IMR-90 (cell line): ENCODE measurements around the gene RGMB. TPM values are rescaled to one million over a fixed set of nuclear protein-coding genes. Genes with fewer than 3 reads are reported as not detected.

Experiments used
- ATAC-seq: fragments of 200-7000 bp; cut with Tn5 transposase; 2 replicates; pipeline ENCODE4 v1.9.1; 2020; ENCODE audit warnings: low read depth, mild to moderate bottlenecking, moderate library complexity
- BruUV-seq: library from RNA; stranded (reverse); fragments of 400-500 nt; replicated peaks from 2 replicates; lab custom pipeline; 2021; lab: Mats Ljungman, UMichigan
- CTCF ChIA-PET: fragments of 300-600 bp; formaldehyde crosslinking; extraction: SDS; loops from one replicate; lab custom pipeline; 2021; ENCODE audit warnings: antibody characterized with exemption; lab: Yijun Ruan, JAX
- POLR2A ChIA-PET: fragments of 300-600 bp; sonication (Branson Sonifier 250); formaldehyde crosslinking; loops from one replicate; lab custom pipeline; 2022; ENCODE audit warnings: antibody characterized with exemption; ENCODE audit not compliant: unreplicated experiment; lab: Charles Lee
- DNase-seq: peaks from one replicate; pipeline ENCODE4 v3.0.0; 2013
- H2AFZ ChIP-seq: replicated peaks from 2 replicates; pipeline ENCODE3; 2013; ENCODE audit warnings: low read length, mild to moderate bottlenecking; ENCODE audit not compliant: poor library complexity
- H2AK5ac ChIP-seq: 2 replicates; pipeline ENCODE4 v1.6.1; 2013; ENCODE audit warnings: low read depth, low read length, inconsistent platforms
- H2AK9ac ChIP-seq: replicated peaks from 2 replicates; pipeline ENCODE3; 2013; ENCODE audit warnings: mild to moderate bottlenecking, low read depth, low read length, moderate library complexity; ENCODE audit not compliant: poor library complexity
- H2BK120ac ChIP-seq: 2 replicates; pipeline ENCODE4 v1.6.1; 2013; ENCODE audit warnings: low read depth, low read length, inconsistent platforms
- H2BK15ac ChIP-seq: 3 replicates; pipeline ENCODE4 v1.6.1; 2013; ENCODE audit warnings: low read depth, low read length, inconsistent platforms
- H2BK20ac ChIP-seq: 2 replicates; pipeline ENCODE4 v1.6.1; 2013; ENCODE audit warnings: low read depth, mild to moderate bottlenecking, inconsistent platforms, low read length, moderate library complexity
- H2BK5ac ChIP-seq: 2 replicates; pipeline ENCODE4 v1.6.1; 2013; ENCODE audit warnings: mild to moderate bottlenecking, low read depth, low read length, inconsistent platforms; ENCODE audit not compliant: poor library complexity, severe bottlenecking
- H3K14ac ChIP-seq: replicated peaks from 2 replicates; pipeline ENCODE4 v1.6.1; 2013; ENCODE audit warnings: low read depth, low read length, inconsistent platforms
- H3K18ac ChIP-seq: 2 replicates; pipeline ENCODE4 v1.6.1; 2013; ENCODE audit warnings: low read depth, low read length, control low read depth
- H3K23ac ChIP-seq: 2 replicates; pipeline ENCODE4 v1.6.1; 2013; ENCODE audit warnings: low read depth, low read length, inconsistent platforms
- H3K27ac ChIP-seq: 2 replicates; pipeline ENCODE4 v1.5.1; 2013; ENCODE audit warnings: mild to moderate bottlenecking, control low read depth, low read length; ENCODE audit not compliant: insufficient read depth
- H3K27me3 ChIP-seq: 2 replicates; pipeline ENCODE4 v1.6.1; 2013; ENCODE audit warnings: low read length; ENCODE audit not compliant: control insufficient read depth, insufficient read depth
- H3K36me3 ChIP-seq: 2 replicates; pipeline ENCODE4 v1.6.1; 2013; ENCODE audit warnings: low read length, mixed read lengths; ENCODE audit not compliant: control insufficient read depth, insufficient read depth
- H3K4ac ChIP-seq: 2 replicates; pipeline ENCODE4 v1.6.1; 2013; ENCODE audit warnings: low read depth, low read length, inconsistent platforms
- H3K4me1 ChIP-seq: 2 replicates; pipeline ENCODE4 v1.6.1; 2013; ENCODE audit warnings: low read length, mixed read lengths; ENCODE audit not compliant: control insufficient read depth, insufficient read depth
- H3K4me2 ChIP-seq: 2 replicates; pipeline ENCODE4 v1.6.1; 2013; ENCODE audit warnings: low read depth, mild to moderate bottlenecking, control low read depth, low read length, moderate library complexity
- H3K4me3 ChIP-seq: 2 replicates; pipeline ENCODE4 v1.5.1; 2013; ENCODE audit warnings: low read depth, mild to moderate bottlenecking, control low read depth, low read length, moderate library complexity; ENCODE audit not compliant: insufficient read depth
- H3K56ac ChIP-seq: 2 replicates; pipeline ENCODE4 v1.6.1; 2013; ENCODE audit warnings: low read length, inconsistent platforms; ENCODE audit not compliant: insufficient read depth; ENCODE audit errors: extremely low read depth
- H3K79me1 ChIP-seq, 2 experiments: 2 replicates each; pipeline ENCODE4 v1.6.1; 2013; ENCODE audit warnings: low read length in 2 of 2, inconsistent platforms in 1 of 2, low read depth in 1 of 2
- H3K9ac ChIP-seq: 2 replicates; pipeline ENCODE4 v1.6.1; 2013; ENCODE audit warnings: low read depth, low read length, control low read depth
- H3K9me1 ChIP-seq: 2 replicates; pipeline ENCODE4 v1.6.1; 2013; ENCODE audit warnings: low read length, inconsistent platforms; ENCODE audit not compliant: insufficient read depth
- H3K9me3 ChIP-seq: 2 replicates; pipeline ENCODE4 v1.6.1; 2013; ENCODE audit warnings: low read length; ENCODE audit not compliant: control insufficient read depth, insufficient read depth
- H4K20me1 ChIP-seq: 2 replicates; pipeline ENCODE4 v1.6.1; 2013; ENCODE audit warnings: low read length, inconsistent platforms; ENCODE audit not compliant: insufficient read depth
- H4K5ac ChIP-seq: 2 replicates; pipeline ENCODE4 v1.6.1; 2013; ENCODE audit warnings: mild to moderate bottlenecking, low read depth, low read length, control low read depth
- H4K8ac ChIP-seq, 2 experiments: 2 replicates each; pipeline ENCODE4 v1.6.1; 2013; ENCODE audit warnings: low read depth in 2 of 2, low read length in 2 of 2, control low read depth in 1 of 2, inconsistent platforms in 1 of 2
- H4K91ac ChIP-seq: 2 replicates; pipeline ENCODE4 v1.6.1; 2013; ENCODE audit warnings: low read depth, low read length, inconsistent platforms; ENCODE audit not compliant: insufficient read depth
- MAFK ChIP-seq: IDR thresholded peaks from 2 replicates; pipeline ENCODE4 v1.6.1; 2012; ENCODE audit warnings: low read depth, low read length, improper control_type of control experiment
- USF2 ChIP-seq: fragments of 150-350 bp; IDR thresholded peaks from 2 replicates; pipeline ENCODE4 v1.6.1; 2017; ENCODE audit warnings: mild to moderate bottlenecking, antibody characterized with exemption, low read length, low read depth
- WGBS, 2 experiments: methylation state at CpG; one replicate each; pipeline versions ENCODE4 v1.1.5 to v1.1.7; 2013; ENCODE audit warnings: missing lambda C conversion rate in 2 of 2; ENCODE audit not compliant: insufficient read length in 1 of 2; ENCODE audit errors: extremely low coverage in 2 of 2; 5-methylcytosine and 5-hydroxymethylcytosine counted together
- dilution Hi-C: fragments of 300-500 bp; cut with HindIII; formaldehyde crosslinking; loops from one replicate; pipeline ENCODE4 v1.14.3; 2018; ENCODE audit warnings: low sequenced_read_pairs; ENCODE audit not compliant: unreplicated experiment
- in situ Hi-C: fragments of 300-500 bp; cut with MboI; formaldehyde crosslinking; loops from 3 replicates; pipeline ENCODE4 v1.14.3; 2019; ENCODE audit warnings: low sequenced_read_pairs, inconsistent platforms, mixed read lengths
- intact Hi-C: fragments of 100-400 bp; cut with micrococcal nuclease; formaldehyde crosslinking; loops from 2 replicates; pipeline ENCODE4 v1.10.0; 2022
- polyA plus RNA-seq, 3 experiments: library from polyadenylated mRNA; depleted of rRNA; stranded (reverse); fragments of >200 nt; gene quantifications; 2 replicates each; pipeline ENCODE4 v1.2.3, GENCODE V29; 2012; ENCODE audit warnings: low replicate concordance in 1 of 3
- total RNA-seq: library from RNA; depleted of rRNA; stranded (reverse); fragments of >200 nt; gene quantifications from 2 replicates; pipeline ENCODE4 v1.2.3, GENCODE V29; 2012

The RGMB gene
- total and polyA plus RNA-seq, 2 of the 4 experiments (the other 2 are of a cell fraction), result 74.4 to 129 TPM

GRCh38 chr5:98804066-98804465 is 30.6 kb downstream of the RGMB start:
- ATAC-seq, result peak; percentile 56
- H3K27me3 ChIP-seq, result no peaks in the 10 kb centered on the region

More at GRCh38 chr5:98804066-98804465, 30.6 kb downstream of the RGMB start:
- Histone ChIP-seq H2BK5ac (no peak overlapping the region), H3K4ac (no peak overlapping the region), H3K23ac (no peak overlapping the region), H4K91ac (no peak overlapping the region), H3K79me1 (peaks cover 0 to 2% of the 10 kb centered on the region in 2 experiments; a peak in 1 of 4 replicates), H3K18ac (no peak overlapping the region), H3K14ac (no peak overlapping the region), H4K8ac (no peak overlapping the region), H2AFZ (no peak overlapping the region), H3K9me3 (0 out of 2 replicates have a peak, but pooled peaks cover 2% of the 10 kb centered on the region), H4K5ac (no peak overlapping the region), H4K20me1 (no peaks in the 10 kb centered on the region), H3K56ac (no peak overlapping the region), H2BK20ac (no peak overlapping the region), H3K36me3 (no peaks in the 10 kb centered on the region), H3K4me1 (no peaks in the 10 kb centered on the region), H3K9ac (no peak overlapping the region), H2AK9ac (no peak overlapping the region), H3K27ac (no peak overlapping the region), H2AK5ac (no peak overlapping the region), H2BK15ac (no peak overlapping the region), H2BK120ac (no peak overlapping the region), H3K4me3 (no peak overlapping the region), H3K4me2 (no peak overlapping the region), H3K9me1 (peaks cover 3% of the 10 kb centered on the region; the same call in 1 of the 2 replicates)
- ChIA-PET CTCF (no interaction called here), POLR2A (no interaction called here)
- intact Hi-C loops (no loop called here), dilution Hi-C loops (no loop called here), in situ Hi-C loops (no loop called here)
- DNase-seq, result no peak
- TF ChIP-seq MAFK (peak; percentile 29; the same call in 1 of the 2 replicates), USF2 (no peak)
- BruUV-seq, result no TSS peak
- WGBS, 2 experiments, result no CpG with 5 or more reads among the region's 2 CpGs
